ENCODE data around the gene CLIC4. TPM values are rescaled to one million over a fixed set of nuclear protein-coding genes. Genes with fewer than 3 reads are reported as not detected.
"Not testable (repeated sequence)": the region's sequence is repeated elsewhere in the genome, so short reads cannot be mapped to it uniquely, and the experiment has no call there.

Gene CLIC4
- total and polyA plus RNA-seq, 10 donors, result 17.0 to 99.6 (median 71.2) TPM

DNA sequence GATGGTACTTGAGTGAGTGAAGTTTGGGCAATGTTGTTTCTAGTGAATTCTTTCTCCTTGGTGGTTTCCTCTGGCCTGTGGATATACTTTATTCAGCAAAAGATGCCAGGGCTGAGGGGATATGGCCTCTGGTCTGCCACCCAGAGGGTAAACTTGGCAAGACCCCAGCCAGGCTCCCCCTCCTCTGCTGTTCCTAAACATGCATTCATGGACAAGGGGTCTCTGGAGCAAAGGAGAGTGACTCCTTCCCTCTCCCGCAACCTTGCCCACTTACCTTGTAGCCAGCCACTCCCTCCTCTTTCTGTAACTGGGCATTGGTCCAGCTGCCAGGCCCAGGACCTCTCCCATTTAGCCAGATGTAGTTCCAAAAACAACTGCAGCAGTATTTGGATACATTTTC is 141.0 kb downstream of the CLIC4 start:
- no peaks in the 10 kb centered on the region for H3K36me3 ChIP-seq
- no peak overlapping the region for H3K4me3 ChIP-seq
- peak; percentile 22 for DNase-seq
- H3K27me3 ChIP-seq (replicated peaks in 1 of 7), result peaks cover 0 to 5% (median 0%) of the 10 kb centered on the region in 7 donors
- H3K27ac ChIP-seq, result no peak overlapping the region
- intact Hi-C loops (cut with DNase I; ENCODE audit: low total_unique reads), result no loop called here
- 93 to 100% (median 95%) methylated on average over 1 of the region's 1 CpG for WGBS, 5 donors
- no peak for TF ChIP-seq POLR2AphosphoS5 (IDR thresholded peaks at IDR 0.05)
- TF ChIP-seq POLR2A (IDR thresholded peaks at IDR 0.05), result no peak
- TF ChIP-seq, protein P1, sequence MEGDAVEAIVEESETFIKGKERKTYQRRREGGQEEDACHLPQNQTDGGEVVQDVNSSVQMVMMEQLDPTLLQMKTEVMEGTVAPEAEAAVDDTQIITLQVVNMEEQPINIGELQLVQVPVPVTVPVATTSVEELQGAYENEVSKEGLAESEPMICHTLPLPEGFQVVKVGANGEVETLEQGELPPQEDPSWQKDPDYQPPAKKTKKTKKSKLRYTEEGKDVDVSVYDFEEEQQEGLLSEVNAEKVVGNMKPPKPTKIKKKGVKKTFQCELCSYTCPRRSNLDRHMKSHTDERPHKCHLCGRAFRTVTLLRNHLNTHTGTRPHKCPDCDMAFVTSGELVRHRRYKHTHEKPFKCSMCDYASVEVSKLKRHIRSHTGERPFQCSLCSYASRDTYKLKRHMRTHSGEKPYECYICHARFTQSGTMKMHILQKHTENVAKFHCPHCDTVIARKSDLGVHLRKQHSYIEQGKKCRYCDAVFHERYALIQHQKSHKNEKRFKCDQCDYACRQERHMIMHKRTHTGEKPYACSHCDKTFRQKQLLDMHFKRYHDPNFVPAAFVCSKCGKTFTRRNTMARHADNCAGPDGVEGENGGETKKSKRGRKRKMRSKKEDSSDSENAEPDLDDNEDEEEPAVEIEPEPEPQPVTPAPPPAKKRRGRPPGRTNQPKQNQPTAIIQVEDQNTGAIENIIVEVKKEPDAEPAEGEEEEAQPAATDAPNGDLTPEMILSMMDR (IDR thresholded peaks at IDR 0.05 in 8 of 11, conservative IDR thresholded peaks at IDR 0.05 in 3 of 11), result no peak
- H3K4me1 ChIP-seq, result no peaks in the 10 kb centered on the region
- H3K9me3 ChIP-seq, result peaks cover 0 to 24% (median 15%) of the 10 kb centered on the region in 8 donors

DNA sequence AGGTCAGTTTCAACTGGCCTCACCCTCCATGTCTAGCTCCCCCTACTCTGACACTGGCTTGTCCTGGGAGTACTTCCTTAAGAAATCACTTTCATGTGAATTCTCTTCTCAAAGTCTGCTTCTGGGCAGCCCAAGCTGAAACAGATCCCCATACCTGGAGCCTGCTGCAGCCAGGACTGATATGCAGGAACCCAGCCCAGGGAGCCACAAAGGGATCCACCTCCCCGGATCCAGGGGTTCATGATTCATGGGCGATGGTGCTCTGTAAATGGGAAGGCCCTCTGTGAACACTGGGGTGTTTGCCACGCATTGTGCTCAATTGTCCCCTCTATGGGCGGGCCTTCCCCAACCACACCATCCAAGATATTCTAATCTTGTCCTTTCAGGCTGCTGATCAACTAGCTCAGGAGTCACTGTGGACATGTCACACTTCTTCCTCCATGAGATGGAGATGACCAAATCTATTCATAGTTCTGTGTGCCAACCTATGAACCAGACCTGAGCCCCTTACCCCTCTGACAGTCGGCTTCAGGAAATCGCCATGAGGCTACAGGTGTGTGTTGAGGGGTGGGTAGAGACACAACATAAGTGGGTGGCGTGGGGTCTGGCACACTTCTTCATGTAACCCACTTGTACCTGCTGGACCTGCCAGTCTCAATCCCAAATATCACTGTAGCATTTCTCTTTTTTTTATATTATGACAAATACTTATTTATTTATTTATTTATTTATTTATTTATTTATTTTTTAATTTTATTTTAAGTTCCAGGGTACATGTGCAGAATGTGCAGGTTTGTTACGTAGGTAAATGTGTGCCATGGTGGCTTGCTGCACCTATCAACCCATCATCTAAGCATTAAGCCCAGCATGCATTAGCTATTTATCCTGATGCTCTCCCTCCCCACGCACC is 143.1 kb downstream of the CLIC4 start:
- TF ChIP-seq POLR2AphosphoS5 (IDR thresholded peaks at IDR 0.05) (no peak), POLR2A (IDR thresholded peaks at IDR 0.05) (no peak)
- TF ChIP-seq, protein P1 (IDR thresholded peaks at IDR 0.05 in 8 of 11, conservative IDR thresholded peaks at IDR 0.05 in 3 of 11), result no peak
- WGBS, 5 donors, result 89 to 95% (median 91%) methylated on average over 9 of the region's 9 CpGs
- peaks cover 0 to 36% (median 24%) of the 10 kb centered on the region in 8 donors for H3K9me3 ChIP-seq
- peaks cover 0 to 5% (median 0%) of the 10 kb centered on the region in 7 donors for H3K27me3 ChIP-seq (replicated peaks in 1 of 7)
- no peak overlapping the region for H3K27ac ChIP-seq
- intact Hi-C loops (cut with DNase I; ENCODE audit: low total_unique reads), result no loop called here
- peak; percentile 51 for DNase-seq
- no peaks in the 10 kb centered on the region for H3K36me3 ChIP-seq
- H3K4me1 ChIP-seq, result no peaks in the 10 kb centered on the region
- H3K4me3 ChIP-seq, result no peak overlapping the region

DNA sequence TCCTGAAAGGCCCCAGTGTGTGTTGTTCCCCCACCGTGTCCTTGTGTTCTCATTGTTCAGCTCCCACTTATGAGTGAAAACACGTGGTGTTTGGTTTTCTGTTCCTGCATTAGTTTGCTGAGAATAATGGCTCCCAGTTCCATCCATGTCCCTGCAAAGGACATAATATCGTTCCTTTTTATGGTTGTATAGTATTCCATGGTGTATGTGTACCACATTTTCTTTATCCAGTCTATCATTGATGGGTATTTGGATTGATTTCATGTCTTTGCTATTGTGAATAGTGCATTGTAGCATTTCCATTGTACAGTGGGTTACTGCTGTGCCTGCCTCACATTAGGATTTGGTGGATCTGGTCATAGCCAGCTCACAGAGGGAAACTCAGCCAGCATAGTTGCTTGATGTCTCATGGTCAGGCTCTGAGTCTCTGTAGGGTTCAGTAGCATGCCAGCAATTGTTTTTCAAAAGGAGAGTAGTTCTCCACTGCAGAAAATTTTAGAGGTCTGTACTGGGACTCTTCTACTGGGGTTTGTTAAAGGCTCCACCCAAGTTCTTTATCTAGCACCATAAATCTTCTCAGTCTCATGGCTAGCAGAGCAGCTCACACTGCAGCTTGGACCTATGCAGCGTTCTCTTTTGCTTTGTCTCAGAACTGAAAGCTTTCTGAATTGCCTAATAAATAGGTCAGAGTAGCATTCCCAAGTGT is 143.9 kb downstream of the CLIC4 start:
- Histone ChIP-seq H3K4me1 (no peaks in the 10 kb centered on the region), H3K4me3 (no peak overlapping the region), H3K27me3 (replicated peaks in 1 of 7) (peaks cover 0 to 5% (median 0%) of the 10 kb centered on the region in 7 donors), H3K27ac (no peak overlapping the region), H3K9me3 (peaks cover 0 to 29% (median 16%) of the 10 kb centered on the region in 8 donors), H3K36me3 (no peaks in the 10 kb centered on the region)
- intact Hi-C loops (cut with DNase I; ENCODE audit: low total_unique reads), result no loop called here
- WGBS, 5 donors, result 66 to 87% (median 85%) methylated on average over 4 of the region's 4 CpGs
- no peak for TF ChIP-seq POLR2A (IDR thresholded peaks at IDR 0.05)
- no peak for TF ChIP-seq POLR2AphosphoS5 (IDR thresholded peaks at IDR 0.05)
- TF ChIP-seq, protein P1 (IDR thresholded peaks at IDR 0.05 in 8 of 11, conservative IDR thresholded peaks at IDR 0.05 in 3 of 11), result no peak
- DNase-seq, result no peak

DNA sequence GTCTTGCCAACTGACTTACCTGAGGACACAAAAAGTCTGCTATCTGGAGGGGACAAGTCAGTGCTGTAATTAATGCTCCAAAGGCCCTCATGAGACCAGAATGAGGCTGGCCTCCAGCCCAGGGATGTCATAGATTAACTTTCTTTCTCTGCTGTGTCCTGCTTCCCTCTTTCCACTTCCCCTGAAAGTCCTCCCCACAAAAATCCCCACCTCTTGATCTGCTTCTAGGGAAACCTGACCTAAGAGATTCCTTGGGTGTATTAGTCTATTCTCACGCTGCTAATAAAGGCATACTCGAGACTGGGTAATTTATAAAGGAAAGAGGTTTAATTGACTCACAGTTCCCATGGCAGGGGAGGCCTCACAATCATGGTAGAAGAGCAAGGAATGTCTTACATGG is 145.6 kb downstream of the CLIC4 start:
- no peak for DNase-seq
- H3K27me3 ChIP-seq (replicated peaks in 1 of 7), result peaks cover 0 to 5% (median 0%) of the 10 kb centered on the region in 7 donors
- H3K4me1 ChIP-seq, result no peaks in the 10 kb centered on the region
- H3K4me3 ChIP-seq, result no peak overlapping the region
- H3K36me3 ChIP-seq, result no peaks in the 10 kb centered on the region
- intact Hi-C loops (cut with DNase I; ENCODE audit: low total_unique reads), result no loop called here
- H3K27ac ChIP-seq, result no peak overlapping the region
- WGBS, 5 donors, result 72 to 89% (median 82%) methylated on average over 2 of the region's 2 CpGs
- H3K9me3 ChIP-seq, result peaks cover 0 to 22% (median 15%) of the 10 kb centered on the region in 8 donors
- TF ChIP-seq POLR2A (IDR thresholded peaks at IDR 0.05) (no peak), POLR2AphosphoS5 (IDR thresholded peaks at IDR 0.05) (no peak)
- TF ChIP-seq, protein P1 (IDR thresholded peaks at IDR 0.05 in 8 of 11, conservative IDR thresholded peaks at IDR 0.05 in 3 of 11), result no peak

DNA sequence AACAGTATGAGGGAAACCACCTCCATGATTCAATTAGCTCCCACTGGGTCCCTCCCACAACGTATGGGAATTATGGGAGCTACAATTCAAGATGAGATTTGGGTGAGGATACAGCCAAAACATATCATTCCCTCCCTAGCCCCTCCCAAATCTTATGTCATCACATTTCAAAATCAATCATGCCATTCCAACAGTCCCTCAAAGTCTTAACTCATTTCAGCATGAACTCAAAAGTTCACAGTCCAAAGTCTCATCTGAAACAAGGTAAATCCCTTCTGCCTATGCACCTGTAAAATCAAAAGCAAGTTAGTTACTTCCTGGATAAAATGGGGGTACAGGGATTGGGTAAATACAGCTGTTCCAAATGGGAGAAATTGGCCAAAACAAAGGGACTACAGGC is 146.1 kb downstream of the CLIC4 start:
- H3K4me1 ChIP-seq; DNase-seq; H3K27me3 ChIP-seq (replicated peaks in 1 of 7); intact Hi-C loops (cut with DNase I; ENCODE audit: low total_unique reads); H3K36me3 ChIP-seq; H3K4me3 ChIP-seq; H3K27ac ChIP-seq: not testable (repeated sequence)
- WGBS, 5 donors, result 48 to 96% (median 67%) methylated on average over 1 of the region's 1 CpG
- H3K9me3 ChIP-seq, result peaks cover 0 to 22% (median 15%) of the 10 kb centered on the region in 8 donors

Data from spleen (tissue), 11 donors.